Aortic smooth muscle cell (primary cell): Measurements from ENCODE around the gene CDCA8. TPM values are rescaled to one million over a fixed set of nuclear protein-coding genes. Genes with fewer than 3 reads are reported as not detected.

Experiments
- total RNA-seq: library from RNA; depleted of rRNA; stranded (reverse); fragments of >200 nt; gene quantifications from 2 replicates; pipeline ENCODE4 v1.2.3, GENCODE V29; 2014

Gene CDCA8
- total RNA-seq = 4.5 and 6.1 TPM in 2 replicates

DNA sequence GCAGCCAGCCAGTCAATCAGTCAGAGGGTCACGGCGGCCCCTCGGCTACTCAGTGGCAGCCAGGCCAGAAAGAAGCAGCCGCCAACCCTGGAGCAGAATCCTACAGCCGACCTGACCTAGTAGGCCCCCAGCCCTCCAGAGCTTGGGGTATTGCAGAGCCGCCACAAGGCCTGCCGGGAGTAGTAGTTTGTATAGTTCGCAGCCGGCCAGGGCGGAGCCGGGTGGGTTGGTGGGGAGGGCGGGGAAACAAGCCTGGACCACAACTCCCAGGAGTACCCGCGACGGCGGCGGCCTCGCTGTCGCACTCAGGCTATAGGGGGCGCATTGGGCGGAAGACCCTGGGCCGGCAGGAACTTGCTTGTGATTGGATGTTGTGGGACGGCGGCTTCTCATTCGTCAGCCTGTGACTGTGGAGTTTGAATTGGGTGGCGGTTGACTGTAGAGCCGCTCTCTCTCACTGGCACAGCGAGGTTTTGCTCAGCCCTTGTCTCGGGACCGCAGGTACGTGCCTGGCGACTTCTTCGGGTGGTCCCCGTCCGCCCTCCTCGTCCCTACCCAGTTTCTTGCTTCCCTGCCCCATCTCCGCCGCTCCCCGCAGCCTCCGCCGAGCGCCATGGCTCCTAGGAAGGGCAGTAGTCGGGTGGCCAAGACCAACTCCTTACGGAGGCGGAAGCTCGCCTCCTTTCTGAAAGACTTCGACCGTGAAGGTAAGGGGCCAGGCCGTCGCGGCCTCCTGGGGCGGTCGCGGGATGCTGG lies at the start of gene CDCA8:
Gene CDCA8 (plus strand): TSS at position 439 of the 756 bp plus-strand sequence. CDS start 175 bp downstream, at position 614.

Other genes with a start within 250 kb of the CDCA8 start
- 8.6 and 9.9 TPM in 2 replicates for gene ZC3H12A, start 217.9 kb upstream of the CDCA8 start, total RNA-seq
- 50.1 and 54.7 TPM in 2 replicates for gene MEAF6, start 177.8 kb upstream of the CDCA8 start, total RNA-seq
- 13.2 and 14.8 TPM in 2 replicates for gene SNIP1, start 138.2 kb upstream of the CDCA8 start, total RNA-seq
- 4.4 and 8.7 TPM in 2 replicates for gene DNALI1, start 135.6 kb upstream of the CDCA8 start, total RNA-seq
- gene GNL2, start 96.6 kb upstream of the CDCA8 start, total RNA-seq = 79.1 and 111 TPM in 2 replicates
- gene RSPO1, start 57.6 kb upstream of the CDCA8 start, total RNA-seq = 0.06 TPM in 1 of 2 replicates, not detected in the other
- gene EPHA10, start 72.6 kb downstream of the CDCA8 start, total RNA-seq = not detected in 2 replicates
- 0.99 and 2.2 TPM in 2 replicates for gene MANEAL, start 101.3 kb downstream of the CDCA8 start, total RNA-seq
- 23.1 and 26.7 TPM in 2 replicates for gene C1orf122, start 115.3 kb downstream of the CDCA8 start, total RNA-seq
- gene YRDC, start 115.7 kb downstream of the CDCA8 start, total RNA-seq = 10.3 and 12.4 TPM in 2 replicates
- 2.5 and 3.4 TPM in 2 replicates for gene MTF1, start 167.1 kb downstream of the CDCA8 start, total RNA-seq